ENCODE measurements around the gene SND1. TPM values are rescaled to one million over a fixed set of nuclear protein-coding genes. Genes with fewer than 3 reads are reported as not detected.

SND1 gene
- total and polyA plus RNA-seq, 2 of the 4 experiments (the other 2 are of a cell fraction) = 154 to 294 TPM

DNA sequence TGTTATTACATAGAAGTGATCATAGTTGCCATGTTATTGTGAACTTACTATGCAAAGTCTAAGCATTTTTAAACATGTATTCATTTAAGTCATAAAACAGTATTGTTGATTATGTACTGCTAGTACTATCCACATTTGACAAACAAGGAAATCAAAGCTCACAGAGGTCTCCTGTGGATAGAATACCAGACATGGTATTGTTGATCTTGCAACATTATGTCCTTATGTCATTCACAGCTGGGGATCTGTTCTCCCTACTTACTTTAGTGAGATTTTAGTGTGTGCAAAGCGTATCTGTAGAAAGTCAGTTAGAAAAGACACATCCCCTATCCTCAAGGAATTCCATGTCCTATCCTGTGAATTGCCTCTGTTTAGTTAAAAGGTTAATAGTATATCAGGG is 106.1 kb downstream of the SND1 start:
- Histone ChIP-seq H3K9me3 (ENCODE audit: control insufficient read depth, insufficient read depth, low read length) (no peaks in the 10 kb centered on the region), H2BK120ac (ENCODE audit: low read depth, low read length) (no peak overlapping the region), H2BK15ac (ENCODE audit: low read depth, low read length) (no peak overlapping the region), H3K18ac (ENCODE audit: low read depth, low read length) (no peak overlapping the region), H4K20me1 (ENCODE audit: insufficient read depth, low read length) (peaks cover 56% of the 10 kb centered on the region), H3K14ac (replicated peaks; ENCODE audit: low read depth, low read length) (no peak overlapping the region), H2AFZ (replicated peaks; ENCODE audit: low read length, poor library complexity) (no peak overlapping the region), H4K5ac (ENCODE audit: low read depth, low read length) (no peak overlapping the region), H3K79me1 (ENCODE audit: low read depth in 1 of 2, low read length in 2 of 2) (peaks cover 59 to 78% of the 10 kb centered on the region in 2 experiments), H3K9me1 (ENCODE audit: insufficient read depth, low read length) (peaks cover 9% of the 10 kb centered on the region), H3K4me3 (ENCODE audit: insufficient read depth, low read depth, low read length) (no peak overlapping the region), H2BK5ac (ENCODE audit: low read depth, low read length, poor library complexity, severe bottlenecking) (no peak overlapping the region), H3K56ac (ENCODE audit: extremely low read depth, insufficient read depth, low read length) (no peak overlapping the region), H3K4me1 (ENCODE audit: control insufficient read depth, insufficient read depth, low read length) (no peaks in the 10 kb centered on the region), H3K36me3 (ENCODE audit: control insufficient read depth, insufficient read depth, low read length) (no peaks in the 10 kb centered on the region), H3K9ac (ENCODE audit: low read depth, low read length) (no peak overlapping the region), H3K23ac (ENCODE audit: low read depth, low read length) (no peak overlapping the region), H3K4ac (ENCODE audit: low read depth, low read length) (no peak overlapping the region), H3K27ac (ENCODE audit: insufficient read depth, low read length) (no peak overlapping the region), H4K91ac (ENCODE audit: insufficient read depth, low read depth, low read length) (no peak overlapping the region), H4K8ac (ENCODE audit: low read depth in 2 of 2, low read length in 2 of 2) (no peak overlapping the region), H2BK20ac (ENCODE audit: low read depth, low read length) (no peak overlapping the region), H3K4me2 (ENCODE audit: low read depth, low read length) (no peak overlapping the region), H2AK9ac (replicated peaks; ENCODE audit: low read depth, low read length, poor library complexity) (no peak overlapping the region), H2AK5ac (ENCODE audit: low read depth, low read length) (no peak overlapping the region), H3K27me3 (ENCODE audit: control insufficient read depth, insufficient read depth, low read length) (no peaks in the 10 kb centered on the region)
- dilution Hi-C loops (cut with HindIII; ENCODE audit: low sequenced_read_pairs, unreplicated experiment) (no loop called here), in situ Hi-C loops (cut with MboI; ENCODE audit: low sequenced_read_pairs) (no loop called here), intact Hi-C loops (cut with micrococcal nuclease) (no loop called here)
- BruUV-seq (replicated peaks) = no TSS peak
- ChIA-PET POLR2A (ENCODE audit: unreplicated experiment) (no interaction called here), CTCF (no interaction called here)
- DNase-seq = no peak
- no peak for ATAC-seq (ENCODE audit: low read depth)
- WGBS, 2 experiments (ENCODE audit: extremely low coverage in 2 of 2, insufficient read length in 1 of 2) = no CpG with 5 or more reads among the region's 1 CpG
- TF ChIP-seq SMC3 (IDR thresholded peaks at IDR 0.05; ENCODE audit: low read depth, low read length) (no peak), RCOR1 (IDR thresholded peaks at IDR 0.05; ENCODE audit: insufficient replicate concordance, low read length) (no peak), MXI1 (IDR thresholded peaks at IDR 0.05; ENCODE audit: borderline replicate concordance, low read depth, low read length) (no peak), RFX5 (IDR thresholded peaks at IDR 0.05; ENCODE audit: low read depth, low read length) (no peak), CEBPB (IDR thresholded peaks at IDR 0.05; ENCODE audit: low read depth, low read length) (no peak)
- TF ChIP-seq, protein P1, sequence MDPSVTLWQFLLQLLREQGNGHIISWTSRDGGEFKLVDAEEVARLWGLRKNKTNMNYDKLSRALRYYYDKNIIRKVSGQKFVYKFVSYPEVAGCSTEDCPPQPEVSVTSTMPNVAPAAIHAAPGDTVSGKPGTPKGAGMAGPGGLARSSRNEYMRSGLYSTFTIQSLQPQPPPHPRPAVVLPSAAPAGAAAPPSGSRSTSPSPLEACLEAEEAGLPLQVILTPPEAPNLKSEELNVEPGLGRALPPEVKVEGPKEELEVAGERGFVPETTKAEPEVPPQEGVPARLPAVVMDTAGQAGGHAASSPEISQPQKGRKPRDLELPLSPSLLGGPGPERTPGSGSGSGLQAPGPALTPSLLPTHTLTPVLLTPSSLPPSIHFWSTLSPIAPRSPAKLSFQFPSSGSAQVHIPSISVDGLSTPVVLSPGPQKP (IDR thresholded peaks at IDR 0.05; ENCODE audit: borderline replicate concordance, low read depth, low read length) = no peak
- TF ChIP-seq, protein P2, sequence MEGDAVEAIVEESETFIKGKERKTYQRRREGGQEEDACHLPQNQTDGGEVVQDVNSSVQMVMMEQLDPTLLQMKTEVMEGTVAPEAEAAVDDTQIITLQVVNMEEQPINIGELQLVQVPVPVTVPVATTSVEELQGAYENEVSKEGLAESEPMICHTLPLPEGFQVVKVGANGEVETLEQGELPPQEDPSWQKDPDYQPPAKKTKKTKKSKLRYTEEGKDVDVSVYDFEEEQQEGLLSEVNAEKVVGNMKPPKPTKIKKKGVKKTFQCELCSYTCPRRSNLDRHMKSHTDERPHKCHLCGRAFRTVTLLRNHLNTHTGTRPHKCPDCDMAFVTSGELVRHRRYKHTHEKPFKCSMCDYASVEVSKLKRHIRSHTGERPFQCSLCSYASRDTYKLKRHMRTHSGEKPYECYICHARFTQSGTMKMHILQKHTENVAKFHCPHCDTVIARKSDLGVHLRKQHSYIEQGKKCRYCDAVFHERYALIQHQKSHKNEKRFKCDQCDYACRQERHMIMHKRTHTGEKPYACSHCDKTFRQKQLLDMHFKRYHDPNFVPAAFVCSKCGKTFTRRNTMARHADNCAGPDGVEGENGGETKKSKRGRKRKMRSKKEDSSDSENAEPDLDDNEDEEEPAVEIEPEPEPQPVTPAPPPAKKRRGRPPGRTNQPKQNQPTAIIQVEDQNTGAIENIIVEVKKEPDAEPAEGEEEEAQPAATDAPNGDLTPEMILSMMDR (conservative IDR thresholded peaks at IDR 0.05; ENCODE audit: low read depth, low read length) = no peak
- TF ChIP-seq, protein P3, sequence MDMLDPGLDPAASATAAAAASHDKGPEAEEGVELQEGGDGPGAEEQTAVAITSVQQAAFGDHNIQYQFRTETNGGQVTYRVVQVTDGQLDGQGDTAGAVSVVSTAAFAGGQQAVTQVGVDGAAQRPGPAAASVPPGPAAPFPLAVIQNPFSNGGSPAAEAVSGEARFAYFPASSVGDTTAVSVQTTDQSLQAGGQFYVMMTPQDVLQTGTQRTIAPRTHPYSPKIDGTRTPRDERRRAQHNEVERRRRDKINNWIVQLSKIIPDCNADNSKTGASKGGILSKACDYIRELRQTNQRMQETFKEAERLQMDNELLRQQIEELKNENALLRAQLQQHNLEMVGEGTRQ (IDR thresholded peaks at IDR 0.05; ENCODE audit: low read depth, low read length) = no peak
